HEK293T (cell line): ENCODE data around the gene TMEM154.

ENCODE experiments used
- CTCF ChIA-PET: fragments of 350-600 bp; formaldehyde crosslinking; extraction: SDS; loops from one replicate; lab custom pipeline; 2021; ENCODE audit warnings: antibody characterized with exemption, inconsistent platforms; lab: Yijun Ruan, JAX
- POLR2A ChIA-PET: fragments of 350-600 bp; formaldehyde crosslinking; extraction: SDS; loops from one replicate; lab custom pipeline; 2020; ENCODE audit warnings: antibody characterized with exemption, inconsistent platforms; lab: Yijun Ruan, JAX
- DNase-seq: peaks from one replicate; pipeline ENCODE4 v3.0.0; 2012; ENCODE audit warnings: mixed read lengths; ENCODE audit errors: extremely low spot score
- ARNT ChIP-seq: fragments of 450-650 bp; IDR thresholded peaks from 2 replicates; pipeline ENCODE4 v1.6.1; 2017; ENCODE audit warnings: mild to moderate bottlenecking
- BHLHE40 ChIP-seq: fragments of 450-650 bp; IDR thresholded peaks from 2 replicates; pipeline ENCODE4 v1.6.1; 2016; ENCODE audit warnings: mild to moderate bottlenecking, moderate library complexity, borderline replicate concordance
- CTBP1 ChIP-seq: fragments of 450-650 bp; IDR thresholded peaks from 2 replicates; pipeline ENCODE4 v1.6.1; 2016; ENCODE audit warnings: borderline replicate concordance
- ELF4 ChIP-seq: fragments of 450-650 bp; IDR thresholded peaks from 2 replicates; pipeline ENCODE4 v1.6.1; 2017; ENCODE audit warnings: antibody characterized with exemption
- FOXA1 ChIP-seq: fragments of 450-650 bp; IDR thresholded peaks from 2 replicates; pipeline ENCODE4 v1.6.1; 2016; ENCODE audit warnings: mild to moderate bottlenecking
- FOXK2 ChIP-seq: fragments of 450-650 bp; IDR thresholded peaks from 2 replicates; pipeline ENCODE4 v1.6.1; 2016; ENCODE audit warnings: mild to moderate bottlenecking
- FOXM1 ChIP-seq: fragments of 450-650 bp; IDR thresholded peaks from 2 replicates; pipeline ENCODE4 v1.6.1; 2017; ENCODE audit warnings: mild to moderate bottlenecking, borderline replicate concordance
- HDGF ChIP-seq: fragments of 450-650 bp; IDR thresholded peaks from 2 replicates; pipeline ENCODE4 v1.6.1; 2017; ENCODE audit warnings: antibody characterized with exemption, borderline replicate concordance
- L3MBTL2 ChIP-seq: fragments of 450-650 bp; conservative IDR thresholded peaks from 2 replicates; pipeline ENCODE4 v1.6.1; 2016; ENCODE audit warnings: mild to moderate bottlenecking
- LEF1 ChIP-seq: fragments of 450-650 bp; IDR thresholded peaks from 2 replicates; pipeline ENCODE4 v1.6.1; 2017; ENCODE audit warnings: mild to moderate bottlenecking, borderline replicate concordance
- NFRKB ChIP-seq: fragments of 450-650 bp; IDR thresholded peaks from 2 replicates; pipeline ENCODE4 v1.6.1; 2016; ENCODE audit warnings: mild to moderate bottlenecking, moderate library complexity
- SP1 ChIP-seq: fragments of 450-650 bp; IDR thresholded peaks from 2 replicates; pipeline ENCODE4 v1.6.1; 2017
- SUZ12 ChIP-seq: fragments of 450-650 bp; IDR thresholded peaks from 2 replicates; pipeline ENCODE4 v1.6.1; 2016; ENCODE audit warnings: mild to moderate bottlenecking
- TARDBP ChIP-seq: fragments of 450-650 bp; IDR thresholded peaks from 2 replicates; pipeline ENCODE4 v1.6.1; 2016
- ZNF384 ChIP-seq: fragments of 450-650 bp; IDR thresholded peaks from 2 replicates; pipeline ENCODE4 v1.6.1; 2016
- TF ChIP-seq, protein P1 (sequence below): fragments of 450-650 bp; IDR thresholded peaks from 2 replicates; pipeline ENCODE4 v1.6.1; 2016

The TMEM154 gene

DNA sequence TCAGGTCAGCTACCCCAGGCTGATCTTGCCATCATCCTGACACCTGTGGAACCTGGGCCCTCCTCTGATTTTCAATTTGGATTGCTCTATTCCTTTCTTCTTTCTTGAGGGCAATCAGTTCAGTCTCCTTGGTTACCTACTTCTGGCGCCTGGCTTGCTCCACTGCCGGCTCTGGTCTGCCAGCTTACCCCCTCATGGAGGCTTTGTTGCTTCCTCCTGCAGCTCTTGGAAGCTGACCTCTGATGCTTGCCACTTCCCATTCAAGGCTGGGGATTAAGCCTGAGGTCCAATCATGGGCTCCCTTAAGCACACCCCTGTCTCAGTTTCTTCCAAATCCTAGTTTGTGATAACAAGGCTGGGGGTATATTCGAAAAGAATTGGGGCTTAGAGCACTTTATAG lies 5.4 kb downstream of the TMEM154 start:
- CTCF ChIA-PET = no interaction called here
- POLR2A ChIA-PET = no interaction called here
- DNase-seq = no peak
- no peak for TF ChIP-seq CTBP1
- TF ChIP-seq HDGF = no peak
- no peak for TF ChIP-seq NFRKB
- no peak for TF ChIP-seq L3MBTL2
- TF ChIP-seq BHLHE40 = no peak
- TF ChIP-seq FOXM1 = no peak
- no peak for TF ChIP-seq LEF1
- no peak for TF ChIP-seq FOXK2
- TF ChIP-seq SUZ12 = no peak
- TF ChIP-seq SP1 = no peak
- TF ChIP-seq ZNF384 = no peak
- TF ChIP-seq ELF4 = no peak
- TF ChIP-seq, protein P1, sequence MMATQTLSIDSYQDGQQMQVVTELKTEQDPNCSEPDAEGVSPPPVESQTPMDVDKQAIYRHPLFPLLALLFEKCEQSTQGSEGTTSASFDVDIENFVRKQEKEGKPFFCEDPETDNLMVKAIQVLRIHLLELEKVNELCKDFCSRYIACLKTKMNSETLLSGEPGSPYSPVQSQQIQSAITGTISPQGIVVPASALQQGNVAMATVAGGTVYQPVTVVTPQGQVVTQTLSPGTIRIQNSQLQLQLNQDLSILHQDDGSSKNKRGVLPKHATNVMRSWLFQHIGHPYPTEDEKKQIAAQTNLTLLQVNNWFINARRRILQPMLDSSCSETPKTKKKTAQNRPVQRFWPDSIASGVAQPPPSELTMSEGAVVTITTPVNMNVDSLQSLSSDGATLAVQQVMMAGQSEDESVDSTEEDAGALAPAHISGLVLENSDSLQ = no peak
- TF ChIP-seq TARDBP = no peak
- no peak for TF ChIP-seq FOXA1
- TF ChIP-seq ARNT = no peak

DNA sequence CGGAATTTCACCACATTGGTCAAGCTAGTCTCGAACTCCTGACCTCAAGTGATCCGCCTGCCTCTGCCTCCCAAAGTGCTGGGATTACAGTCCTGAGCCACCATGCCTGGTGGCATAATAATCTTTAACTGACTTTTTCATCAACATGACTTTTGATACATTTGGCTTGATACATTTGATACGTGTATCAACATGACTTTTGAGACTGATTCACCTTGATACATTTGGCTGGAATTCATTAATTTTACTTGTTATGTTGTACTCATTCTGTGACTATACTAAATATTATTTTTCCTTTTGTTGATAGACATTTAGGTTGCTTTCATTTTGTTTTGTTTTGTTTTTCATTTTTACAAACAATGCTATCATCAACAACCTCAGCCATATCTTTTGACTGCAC lies 6.3 kb downstream of the TMEM154 start:
- ChIA-PET POLR2A (no interaction called here), CTCF (no interaction called here)
- TF ChIP-seq ELF4 (no peak), BHLHE40 (no peak), HDGF (no peak), TARDBP (no peak), SP1 (no peak), FOXM1 (no peak), NFRKB (no peak), SUZ12 (no peak), FOXA1 (no peak), FOXK2 (no peak), ZNF384 (no peak), L3MBTL2 (no peak), LEF1 (no peak), CTBP1 (no peak), ARNT (no peak)
- TF ChIP-seq, protein P1 = no peak
- DNase-seq = no peak

DNA sequence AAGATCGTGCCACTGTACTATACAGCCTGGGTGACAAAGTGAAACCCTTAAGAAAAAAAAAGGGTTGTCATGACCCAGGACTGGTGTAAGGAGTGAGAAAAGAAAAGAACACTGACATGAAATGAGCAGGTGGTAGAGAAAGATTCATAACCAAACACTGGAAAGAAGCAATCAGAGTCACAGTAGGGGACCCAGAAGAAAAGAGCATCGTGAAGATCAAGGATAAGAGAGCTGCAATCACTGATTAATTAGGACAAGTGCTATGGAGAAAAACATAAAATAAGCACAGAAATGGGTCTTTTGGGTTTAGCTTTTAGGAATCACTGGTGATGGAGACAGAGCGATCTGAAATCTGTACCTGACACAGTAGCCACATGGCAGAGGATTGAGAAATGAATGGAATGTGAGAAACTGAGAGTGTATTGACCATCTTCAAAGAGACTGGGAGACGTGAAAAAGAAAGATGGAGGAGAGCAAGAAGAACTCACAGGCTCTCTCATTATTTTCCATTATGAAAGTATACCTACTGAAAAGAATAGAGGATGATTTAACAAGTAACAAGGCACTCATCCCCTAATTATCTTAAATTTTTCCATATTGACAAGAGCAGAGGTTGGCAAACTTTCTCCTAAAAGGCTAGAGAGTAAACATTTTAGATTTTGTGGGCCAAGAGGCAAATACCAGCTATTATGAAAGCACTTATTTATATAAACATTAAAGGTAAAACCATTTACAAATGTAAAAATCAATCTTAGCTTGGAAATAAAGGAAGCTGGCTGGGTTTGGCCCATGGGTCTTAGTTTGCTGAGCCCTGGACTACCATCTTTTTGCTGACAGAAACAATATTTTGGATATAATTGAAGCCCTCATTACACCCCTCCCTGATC lies 7.3 kb downstream of the TMEM154 start:
- TF ChIP-seq TARDBP (no peak), FOXK2 (no peak), L3MBTL2 (no peak), FOXM1 (no peak), BHLHE40 (no peak), FOXA1 (no peak), HDGF (no peak), CTBP1 (no peak), ARNT (no peak), NFRKB (no peak), ELF4 (no peak), ZNF384 (no peak), SUZ12 (no peak)
- TF ChIP-seq, protein P1 = no peak
- DNase-seq = no peak
- POLR2A ChIA-PET = no interaction called here
- CTCF ChIA-PET = no interaction called here

DNA sequence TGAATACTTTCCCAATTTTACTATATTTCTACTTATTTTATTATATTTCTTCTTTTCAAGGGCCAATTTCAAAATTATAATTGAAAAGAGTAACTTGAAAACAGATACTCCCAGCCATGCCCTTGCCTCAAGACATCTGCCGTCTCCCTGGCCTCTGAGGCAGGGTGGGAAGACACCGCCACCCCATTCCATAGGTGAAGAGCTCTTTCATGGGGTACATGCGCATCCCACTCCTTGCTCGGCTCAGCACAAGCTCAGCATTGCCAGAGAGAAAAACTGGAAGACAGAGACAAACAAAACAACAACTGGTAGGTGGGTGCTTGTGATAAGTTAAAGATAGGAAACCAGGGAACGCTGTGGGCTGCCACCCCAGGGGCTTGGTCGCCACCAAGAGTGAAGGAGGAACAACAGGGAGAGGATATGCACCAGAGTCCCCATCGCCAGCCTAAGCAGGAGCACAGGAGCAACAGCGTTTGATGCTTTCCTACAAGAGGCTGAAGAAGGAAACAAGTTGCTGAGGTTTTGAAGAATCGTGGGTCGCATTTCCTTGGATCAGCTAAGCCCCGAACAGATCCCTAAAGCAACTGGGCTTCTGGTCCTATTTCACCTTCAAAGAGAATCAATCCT lies 11.3 kb downstream of the TMEM154 start:
- TF ChIP-seq SUZ12 = no peak
- TF ChIP-seq TARDBP = no peak
- TF ChIP-seq SP1 = no peak
- no peak for TF ChIP-seq NFRKB
- TF ChIP-seq LEF1 = no peak
- no peak for DNase-seq
- ChIA-PET POLR2A (no interaction called here), CTCF (no interaction called here)

DNA sequence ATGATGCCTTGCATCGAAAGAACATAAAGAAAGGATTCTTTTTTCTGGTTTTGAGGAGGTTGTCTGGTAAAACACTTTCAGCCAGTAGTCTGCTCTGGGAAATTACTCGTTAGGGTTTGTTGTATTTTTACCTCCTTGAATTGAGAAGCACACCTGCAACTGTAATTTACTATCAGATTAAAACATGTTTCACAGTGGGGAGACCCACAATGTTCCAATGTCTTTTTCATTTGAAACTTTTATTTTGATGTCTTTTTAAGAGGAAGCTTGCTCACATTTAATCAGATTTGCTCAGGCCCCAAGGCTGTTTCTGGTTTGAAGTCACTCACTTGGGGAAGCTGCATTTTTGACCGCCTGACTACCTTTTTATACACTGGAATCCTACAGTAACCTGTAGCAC lies 12.0 kb downstream of the TMEM154 start:
- CTCF ChIA-PET = no interaction called here

More for the DNA sequence above, 12.0 kb downstream of the TMEM154 start:
- POLR2A ChIA-PET = no interaction called here
- no peak for DNase-seq
- TF ChIP-seq NFRKB = no peak
- no peak for TF ChIP-seq ZNF384
- no peak for TF ChIP-seq L3MBTL2
- no peak for TF ChIP-seq ARNT
- TF ChIP-seq CTBP1 = no peak
- TF ChIP-seq BHLHE40 = no peak
- no peak for TF ChIP-seq TARDBP
- TF ChIP-seq, protein P1 = no peak
- TF ChIP-seq SP1 = no peak
- TF ChIP-seq SUZ12 = no peak
- no peak for TF ChIP-seq ELF4
- no peak for TF ChIP-seq LEF1
- TF ChIP-seq FOXM1 = no peak
- no peak for TF ChIP-seq FOXA1
- no peak for TF ChIP-seq FOXK2
- no peak for TF ChIP-seq HDGF
